Panc1 (cell line): ENCODE measurements around the gene AMBRA1.

Experiments
- POLR2AphosphoS5 ChIP-seq: IDR thresholded peaks from 2 replicates; pipeline ENCODE4 v1.6.1; 2012; ENCODE audit warnings: mild to moderate bottlenecking, low read depth, low read length, moderate library complexity
- TF ChIP-seq, protein P1 (sequence below): fragments of 450-650 bp; IDR thresholded peaks from 2 replicates; pipeline ENCODE4 v1.5.1; 2017; ENCODE audit warnings: mild to moderate bottlenecking

DNA sequence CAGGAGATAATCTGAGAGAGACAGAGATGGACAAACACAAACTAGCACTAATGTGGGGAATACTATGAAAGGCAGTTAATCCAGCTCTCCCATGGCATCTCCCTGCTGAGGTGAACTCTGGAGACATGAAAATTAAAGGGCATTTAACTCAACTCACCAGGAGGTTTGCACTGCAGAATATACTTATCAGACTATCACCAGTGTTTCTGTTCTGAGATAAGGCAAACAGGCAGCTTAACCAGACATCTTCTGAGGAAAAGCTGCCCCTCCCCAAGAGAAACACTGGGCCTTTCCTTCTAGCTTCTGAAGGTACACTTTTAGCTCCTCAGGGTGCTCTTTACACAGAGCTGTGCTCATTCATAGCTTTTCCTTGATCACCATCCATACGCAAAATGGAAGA, 85.5 kb downstream of the AMBRA1 start:
- TF ChIP-seq, protein P1, sequence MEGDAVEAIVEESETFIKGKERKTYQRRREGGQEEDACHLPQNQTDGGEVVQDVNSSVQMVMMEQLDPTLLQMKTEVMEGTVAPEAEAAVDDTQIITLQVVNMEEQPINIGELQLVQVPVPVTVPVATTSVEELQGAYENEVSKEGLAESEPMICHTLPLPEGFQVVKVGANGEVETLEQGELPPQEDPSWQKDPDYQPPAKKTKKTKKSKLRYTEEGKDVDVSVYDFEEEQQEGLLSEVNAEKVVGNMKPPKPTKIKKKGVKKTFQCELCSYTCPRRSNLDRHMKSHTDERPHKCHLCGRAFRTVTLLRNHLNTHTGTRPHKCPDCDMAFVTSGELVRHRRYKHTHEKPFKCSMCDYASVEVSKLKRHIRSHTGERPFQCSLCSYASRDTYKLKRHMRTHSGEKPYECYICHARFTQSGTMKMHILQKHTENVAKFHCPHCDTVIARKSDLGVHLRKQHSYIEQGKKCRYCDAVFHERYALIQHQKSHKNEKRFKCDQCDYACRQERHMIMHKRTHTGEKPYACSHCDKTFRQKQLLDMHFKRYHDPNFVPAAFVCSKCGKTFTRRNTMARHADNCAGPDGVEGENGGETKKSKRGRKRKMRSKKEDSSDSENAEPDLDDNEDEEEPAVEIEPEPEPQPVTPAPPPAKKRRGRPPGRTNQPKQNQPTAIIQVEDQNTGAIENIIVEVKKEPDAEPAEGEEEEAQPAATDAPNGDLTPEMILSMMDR: no peak
- TF ChIP-seq POLR2AphosphoS5: no peak
